H1 (cell line): ENCODE measurements around the gene CD34. TPM values are rescaled to one million over a fixed set of nuclear protein-coding genes. Genes with fewer than 3 reads are reported as not detected.

Source experiments
- CREB1 ChIP-seq: IDR thresholded peaks from 2 replicates; pipeline ENCODE4 v1.6.1; 2012; ENCODE audit warnings: inconsistent platforms
- MAFK ChIP-seq: IDR thresholded peaks from 2 replicates; pipeline ENCODE4 v1.6.1; 2012; ENCODE audit warnings: low read depth, mild to moderate bottlenecking, improper control_type of control experiment, low read length
- RNF2 ChIP-seq: fragments of 200-900, 300-1000 bp; sonication (generic); IDR thresholded peaks from 2 replicates; pipeline ENCODE4 v1.7.1; 2016; ENCODE audit warnings: borderline replicate concordance, low read depth, mild to moderate bottlenecking, antibody characterized with exemption, low read length; ENCODE audit not compliant: poor library complexity, severe bottlenecking; ENCODE audit errors: missing control alignments
- polyA plus RNA-seq, 7 experiments: library from polyadenylated mRNA; depleted of rRNA in 3 of 7; stranded (reverse) in 5 of 7; unstranded in 2 of 7; fragments of >200 nt in 5 of 7; fragments of 200-250 nt in 2 of 7; gene quantifications; 1 replicate in 5 of 7; 2 replicates in 1 of 7; 4 replicates in 1 of 7; pipeline versions ENCODE4 v1.2.1 to v1.2.3, GENCODE V29; 2011 to 2013; ENCODE audit warnings: missing spikeins in 2 of 7, mixed read lengths in 2 of 7
- total RNA-seq: library from RNA; stranded (reverse); fragmentation: NEBNext Ultra II Directional; extraction: Animal tissue kit (Norgen Biotek cat#: 25700); gene quantifications from 2 replicates; pipeline ENCODE4 v1.2.1, GENCODE V29; 2021
- TF ChIP-seq, protein P1 (sequence below), 3 experiments: IDR thresholded peaks; 1 replicate in 2 of 3; 2 replicates in 1 of 3; pipeline versions ENCODE4 v1.5.1 to v1.6.1; 2011; ENCODE audit warnings: low read length in 3 of 3, mild to moderate bottlenecking in 3 of 3, inconsistent platforms in 2 of 3, low read depth in 1 of 3, moderate library complexity in 1 of 3; ENCODE audit not compliant: insufficient read depth in 1 of 3; ENCODE audit errors: control extremely low read depth in 1 of 3
- TF ChIP-seq, protein P2 (sequence below): IDR thresholded peaks from 2 replicates; pipeline ENCODE4 v1.6.1; 2011; ENCODE audit warnings: low read length, improper control_type of control experiment

Gene CD34
- total and polyA plus RNA-seq, 2 of the 8 experiments (the other 6 are each of a cell fraction or from before 2014, with no cell fraction given): 0.39 to 0.54 TPM

DNA sequence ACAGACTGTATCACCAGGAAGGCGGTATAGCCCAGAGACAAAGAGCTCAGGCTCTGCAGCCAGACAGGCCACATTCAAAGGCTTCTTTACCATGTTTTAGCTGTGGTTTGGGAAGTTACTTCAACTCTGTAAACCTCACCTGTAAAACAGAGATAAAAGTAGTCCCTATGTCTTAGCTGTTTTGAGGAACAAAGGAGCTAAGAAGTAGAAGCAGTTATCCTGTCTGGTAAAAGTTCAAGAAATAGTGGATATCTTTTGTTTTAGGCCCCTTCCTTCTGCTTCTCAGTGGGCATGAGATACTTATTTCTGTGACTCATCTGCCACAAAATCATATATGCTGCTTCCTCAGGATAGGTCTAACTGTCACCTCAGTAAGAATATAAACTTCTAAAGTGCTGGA lies 6.5 kb downstream of the CD34 start (continued):
- TF ChIP-seq, protein P1, sequence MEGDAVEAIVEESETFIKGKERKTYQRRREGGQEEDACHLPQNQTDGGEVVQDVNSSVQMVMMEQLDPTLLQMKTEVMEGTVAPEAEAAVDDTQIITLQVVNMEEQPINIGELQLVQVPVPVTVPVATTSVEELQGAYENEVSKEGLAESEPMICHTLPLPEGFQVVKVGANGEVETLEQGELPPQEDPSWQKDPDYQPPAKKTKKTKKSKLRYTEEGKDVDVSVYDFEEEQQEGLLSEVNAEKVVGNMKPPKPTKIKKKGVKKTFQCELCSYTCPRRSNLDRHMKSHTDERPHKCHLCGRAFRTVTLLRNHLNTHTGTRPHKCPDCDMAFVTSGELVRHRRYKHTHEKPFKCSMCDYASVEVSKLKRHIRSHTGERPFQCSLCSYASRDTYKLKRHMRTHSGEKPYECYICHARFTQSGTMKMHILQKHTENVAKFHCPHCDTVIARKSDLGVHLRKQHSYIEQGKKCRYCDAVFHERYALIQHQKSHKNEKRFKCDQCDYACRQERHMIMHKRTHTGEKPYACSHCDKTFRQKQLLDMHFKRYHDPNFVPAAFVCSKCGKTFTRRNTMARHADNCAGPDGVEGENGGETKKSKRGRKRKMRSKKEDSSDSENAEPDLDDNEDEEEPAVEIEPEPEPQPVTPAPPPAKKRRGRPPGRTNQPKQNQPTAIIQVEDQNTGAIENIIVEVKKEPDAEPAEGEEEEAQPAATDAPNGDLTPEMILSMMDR (IDR thresholded peaks at IDR 0.05; ENCODE audit: control extremely low read depth in 1 of 3, insufficient read depth in 1 of 3, low read depth in 1 of 3, low read length in 3 of 3): no peak
- TF ChIP-seq, protein P2, sequence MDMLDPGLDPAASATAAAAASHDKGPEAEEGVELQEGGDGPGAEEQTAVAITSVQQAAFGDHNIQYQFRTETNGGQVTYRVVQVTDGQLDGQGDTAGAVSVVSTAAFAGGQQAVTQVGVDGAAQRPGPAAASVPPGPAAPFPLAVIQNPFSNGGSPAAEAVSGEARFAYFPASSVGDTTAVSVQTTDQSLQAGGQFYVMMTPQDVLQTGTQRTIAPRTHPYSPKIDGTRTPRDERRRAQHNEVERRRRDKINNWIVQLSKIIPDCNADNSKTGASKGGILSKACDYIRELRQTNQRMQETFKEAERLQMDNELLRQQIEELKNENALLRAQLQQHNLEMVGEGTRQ: no peak
- TF ChIP-seq CREB1 (no peak), MAFK (no peak), RNF2 (no peak)
